ENCODE measurements around the gene CALN1.

CALN1 gene

GRCh38 chr7:72278550-72278949 is 133.6 kb downstream of the CALN1 start:
- no peak for TF ChIP-seq PRDM1 (tag by site-specific recombination; IDR thresholded peaks at IDR 0.05)
- TF ChIP-seq OVOL3 (tag by site-specific recombination; IDR thresholded peaks at IDR 0.05): no peak
- TF ChIP-seq ZNF521 (tag by site-specific recombination; IDR thresholded peaks at IDR 0.05): no peak
- no peak for TF ChIP-seq ZNF558 (tag by site-specific recombination; IDR thresholded peaks at IDR 0.05)
- TF ChIP-seq ZBTB48 (tag by site-specific recombination; IDR thresholded peaks at IDR 0.05): no peak
- TF ChIP-seq SALL2 (tag by site-specific recombination; IDR thresholded peaks at IDR 0.05; ENCODE audit: borderline replicate concordance): no peak
- TF ChIP-seq ZNF16 (tag by site-specific recombination; IDR thresholded peaks at IDR 0.05; ENCODE audit: low read depth): no peak
- no peak for TF ChIP-seq ZNF202 (tag by site-specific recombination; IDR thresholded peaks at IDR 0.05; ENCODE audit: borderline replicate concordance)
- no peak for TF ChIP-seq ZNF362 (tag by site-specific recombination; IDR thresholded peaks at IDR 0.05)
- TF ChIP-seq ZNF654 (tag by site-specific recombination; IDR thresholded peaks at IDR 0.05; ENCODE audit: low read depth): no peak
- TF ChIP-seq ZNF677 (tag by site-specific recombination; IDR thresholded peaks at IDR 0.05): no peak
- TF ChIP-seq ZNF354C (tag by site-specific recombination; IDR thresholded peaks at IDR 0.05; ENCODE audit: borderline replicate concordance, low read depth): no peak
- no peak for TF ChIP-seq ZNF701 (tag by site-specific recombination; IDR thresholded peaks at IDR 0.05)
- no peak for TF ChIP-seq SP2 (tag by site-specific recombination; IDR thresholded peaks at IDR 0.05)
- no peak for TF ChIP-seq ZNF580 (tag by site-specific recombination; IDR thresholded peaks at IDR 0.05)
- TF ChIP-seq YY1 (tag by site-specific recombination; IDR thresholded peaks at IDR 0.05): no peak
- TF ChIP-seq REST (tag by site-specific recombination; IDR thresholded peaks at IDR 0.05): no peak
- no peaks in the 10 kb centered on the region for H3K36me3 ChIP-seq (ENCODE audit: control insufficient read depth in 2 of 2, insufficient read depth in 1 of 2, low read length in 2 of 2)
- H3K27ac ChIP-seq (ENCODE audit: extremely low read depth, low read depth, low read length): no peak overlapping the region
- POLR2A ChIA-PET: no interaction called here
- H3K9me3 ChIP-seq (ENCODE audit: control insufficient read depth, insufficient read depth, low read depth, low read length): no peaks in the 10 kb centered on the region
- CTCF ChIA-PET: no interaction called here
- H3K4me1 ChIP-seq (ENCODE audit: control insufficient read depth, insufficient read depth, low read length): no peaks in the 10 kb centered on the region
- no peak overlapping the region for H3K4me3 ChIP-seq (ENCODE audit: low read depth, low read length)

- Histone ChIP-seq H3K9me3 (ENCODE audit: control insufficient read depth, insufficient read depth, low read depth, low read length) (no peaks in the 10 kb centered on the region), H3K4me1 (ENCODE audit: control insufficient read depth, insufficient read depth, low read length) (no peaks in the 10 kb centered on the region), H3K27ac (ENCODE audit: extremely low read depth, low read depth, low read length) (no peak overlapping the region), H3K4me3 (ENCODE audit: low read depth, low read length) (no peak overlapping the region), H3K36me3 (ENCODE audit: control insufficient read depth in 2 of 2, insufficient read depth in 1 of 2, low read length in 2 of 2) (no peaks in the 10 kb centered on the region)
- CTCF ChIA-PET: no interaction called here
- POLR2A ChIA-PET: no interaction called here
- TF ChIP-seq YY2 (tag by site-specific recombination; IDR thresholded peaks at IDR 0.05) (no peak), ZBTB44 (tag by site-specific recombination; IDR thresholded peaks at IDR 0.05) (no peak), ZNF423 (tag by site-specific recombination; IDR thresholded peaks at IDR 0.05) (no peak), FEZF1 (tag by site-specific recombination; IDR thresholded peaks at IDR 0.05) (no peak), ZNF776 (tag by site-specific recombination; IDR thresholded peaks at IDR 0.05; ENCODE audit: borderline replicate concordance) (no peak), ZNF366 (tag by site-specific recombination; conservative IDR thresholded peaks at IDR 0.05) (no peak), ZNF184 (tag by site-specific recombination; IDR thresholded peaks at IDR 0.05) (no peak), ZNF501 (tag by site-specific recombination; IDR thresholded peaks at IDR 0.05) (no peak), ZNF600 (tag by site-specific recombination; IDR thresholded peaks at IDR 0.05) (no peak), ZNF280C (tag by site-specific recombination; IDR thresholded peaks at IDR 0.05) (no peak), HOXD13 (CRISPR knock-in tag; IDR thresholded peaks at IDR 0.05; ENCODE audit: borderline replicate concordance) (no peak)
Observed at GRCh38 chr7:72275382-72276070, 136.6 kb downstream of the CALN1 start.
